HepG2 (cell line): ENCODE results near the gene COL5A1. TPM values are rescaled to one million over a fixed set of nuclear protein-coding genes. Genes with fewer than 3 reads are reported as not detected.

Source experiments
- ATAC-seq: fragments of 200-7000 bp; cut with Tn5 transposase; 3 replicates; pipeline ENCODE4 v1.9.1; 2020; ENCODE audit warnings: mild to moderate bottlenecking, moderate library complexity
- BruUV-seq: library from RNA; stranded (reverse); fragments of 400-500 nt; replicated peaks from 2 replicates; lab custom pipeline; 2021; lab: Mats Ljungman, UMichigan
- CTCF ChIA-PET: fragments of 300-600 bp; formaldehyde crosslinking; extraction: SDS; loops from one replicate; lab custom pipeline; 2021; ENCODE audit warnings: low total read pairs, inconsistent platforms, low intra/inter-chr PET ratio; lab: Yijun Ruan, JAX
- POLR2A ChIA-PET: fragments of 350-600 bp; sonication (Branson Sonifier 250); formaldehyde crosslinking; loops from one replicate; lab custom pipeline; 2020; ENCODE audit warnings: antibody characterized with exemption, inconsistent platforms; lab: Yijun Ruan, JAX
- DNase-seq: peaks from one replicate; pipeline ENCODE4 v3.0.0-alpha.2; 2015; ENCODE audit warnings: low spot score
- FAIRE-seq: peaks from 3 replicates; lab custom pipeline; 2011; peaks lifted over from hg19 to GRCh38; lab: Jason Lieb, UNC
- H2AFZ ChIP-seq: one replicate; pipeline ENCODE4 v1.6.1; 2011; ENCODE audit warnings: low read length, inconsistent platforms
- H3K27ac ChIP-seq: fragments of 300-600 bp; 3 replicates; pipeline ENCODE4 v1.8.0; 2011; ENCODE audit warnings: mixed run types, mild to moderate bottlenecking, mixed read lengths, low read length, inconsistent platforms; ENCODE audit not compliant: insufficient read depth; ENCODE audit errors: extremely low read length
- H3K27me3 ChIP-seq, 2 experiments: fragments of 200-600 bp in 1 of 2; 2 replicates in 1 of 2; 3 replicates in 1 of 2; pipeline versions ENCODE4 v1.6.0 to v1.8.0; 2011; ENCODE audit warnings: low read length in 2 of 2, mild to moderate bottlenecking in 2 of 2, moderate library complexity in 2 of 2, inconsistent platforms in 1 of 2; ENCODE audit not compliant: insufficient read depth in 2 of 2, control insufficient read depth in 1 of 2
- H3K36me3 ChIP-seq, 2 experiments: fragments of 200-600 bp in 1 of 2; replicated peaks in 1 of 2; 2 replicates in 1 of 2; 3 replicates in 1 of 2; pipeline versions ENCODE4 v1.5.1 to v1.8.0; 2011; ENCODE audit warnings: low read length in 2 of 2, inconsistent platforms in 1 of 2; ENCODE audit not compliant: insufficient read depth in 2 of 2, control insufficient read depth in 1 of 2
- H3K4me1 ChIP-seq: 2 replicates; pipeline ENCODE4 v1.5.1; 2012; ENCODE audit warnings: low read length, inconsistent platforms; ENCODE audit not compliant: insufficient read depth
- H3K4me2 ChIP-seq: 2 replicates; pipeline ENCODE4 v1.6.0; 2011; ENCODE audit warnings: low read depth, low read length, inconsistent platforms
- H3K4me3 ChIP-seq, 3 experiments: fragments of 200-600 bp in 1 of 3; sonication (generic), shearing (Covaris generic) in 1 of 3; replicated peaks in 1 of 3; 2 replicates each; pipeline ENCODE4 v1.5.1; 2011 to 2016; ENCODE audit warnings: low read length in 3 of 3, inconsistent platforms in 2 of 3, low read depth in 2 of 3, mild to moderate bottlenecking in 2 of 3, control low read depth in 1 of 3, mixed read lengths in 1 of 3; ENCODE audit not compliant: insufficient read depth in 1 of 3
- H3K79me2 ChIP-seq: one replicate; pipeline ENCODE4 v1.6.1; 2011; ENCODE audit warnings: low read length, inconsistent platforms; ENCODE audit not compliant: insufficient read depth
- H3K9ac ChIP-seq: 2 replicates; pipeline ENCODE4 v1.6.0; 2011; ENCODE audit warnings: mild to moderate bottlenecking, low read depth, low read length, inconsistent platforms; ENCODE audit not compliant: insufficient read depth
- H3K9me3 ChIP-seq: 2 replicates; pipeline ENCODE4 v1.5.1; 2012; ENCODE audit warnings: mild to moderate bottlenecking, low read length
- H4K20me1 ChIP-seq: 2 replicates; pipeline ENCODE4 v1.6.0; 2011; ENCODE audit warnings: inconsistent platforms, mild to moderate bottlenecking, low read length, moderate library complexity; ENCODE audit not compliant: insufficient read depth
- HINFP ChIP-seq: sonication (generic); formaldehyde crosslinking; IDR thresholded peaks from 2 replicates; pipeline ENCODE4 v1.4.0; 2020; ENCODE audit warnings: low read depth, mild to moderate bottlenecking, missing genetic modification reagents
- HNRNPK ChIP-seq: fragments of 200-400 bp; formaldehyde crosslinking; IDR thresholded peaks from 2 replicates; pipeline ENCODE4 v1.6.1; 2018; ENCODE audit warnings: low read length, low read depth, moderate library complexity, mild to moderate bottlenecking; ENCODE audit not compliant: poor library complexity, severe bottlenecking
- KLF12 ChIP-seq: sonication (generic); formaldehyde crosslinking; IDR thresholded peaks from 2 replicates; pipeline ENCODE4 v1.4.0; 2020; ENCODE audit warnings: missing genetic modification reagents, borderline replicate concordance
- MYPOP ChIP-seq: sonication (generic); formaldehyde crosslinking; IDR thresholded peaks from 2 replicates; pipeline ENCODE4 v1.8.1; 2023; ENCODE audit warnings: mild to moderate bottlenecking, moderate library complexity, missing genetic modification reagents
- SPEN ChIP-seq: sonication (generic); formaldehyde crosslinking; IDR thresholded peaks from 2 replicates; pipeline ENCODE4 v1.5.1; 2020; ENCODE audit warnings: low read depth, mild to moderate bottlenecking, missing genetic modification reagents
- THAP11 ChIP-seq: IDR thresholded peaks from 2 replicates; pipeline ENCODE4 v1.6.1; 2016; ENCODE audit warnings: missing biosample characterization, missing genetic modification reagents
- ZNF788 ChIP-seq: sonication (generic); formaldehyde crosslinking; IDR thresholded peaks from 2 replicates; pipeline ENCODE4 v1.5.0; 2020; ENCODE audit warnings: mild to moderate bottlenecking, missing genetic modification reagents, borderline replicate concordance
- WGBS: methylation state at CpG from one replicate; pipeline ENCODE4 v1.1.6; 2017; ENCODE audit warnings: low lambda C conversion rate; 5-methylcytosine and 5-hydroxymethylcytosine counted together
- in situ Hi-C: cut with HindIII; loops from 2 replicates; pipeline ENCODE4 v1.10.0; 2017; ENCODE audit warnings: low pct_unique_long_range_greater_than_20kb; ENCODE audit not compliant: extremely low pct_ligation_motif_present
- intact Hi-C: fragments of 100-400 bp; cut with micrococcal nuclease; formaldehyde crosslinking; loops from one replicate; pipeline ENCODE4 v1.10.0; 2022; ENCODE audit not compliant: unreplicated experiment
- polyA plus RNA-seq, 8 experiments: library from polyadenylated mRNA; depleted of rRNA in 3 of 8; stranded (reverse) in 7 of 8; unstranded in 1 of 8; fragments of >200 nt; fragmentation: Illumina TruSeq in 4 of 8; extraction: Trizol in 4 of 8; gene quantifications; 2 replicates each; pipeline versions ENCODE4 v1.2.1 to v1.2.3, GENCODE V29; 2011 to 2016; ENCODE audit warnings: low read depth in 4 of 8, missing spikeins in 1 of 8, mixed read lengths in 1 of 8; ENCODE audit not compliant: insufficient read depth in 1 of 8
- total RNA-seq, 5 experiments: library from RNA; depleted of rRNA; stranded (reverse); fragments of >200 nt; fragmentation: Illumina TruSeq; extraction: Trizol; gene quantifications; 2 replicates each; pipeline ENCODE4 v1.2.3, GENCODE V29; 2016; ENCODE audit warnings: low read depth in 1 of 5
- TF ChIP-seq, protein P1 (sequence below): sonication (generic); formaldehyde crosslinking; conservative IDR thresholded peaks from 2 replicates; pipeline ENCODE4 v1.4.0; 2020; ENCODE audit warnings: mild to moderate bottlenecking, missing genetic modification reagents, moderate library complexity

COL5A1 gene
- total and polyA plus RNA-seq, 2 of the 13 experiments (the other 11 are each of a cell fraction or from before 2014, with no cell fraction given): not detected

- TF ChIP-seq HINFP (CRISPR knock-in tag) (no peak), HNRNPK (no peak)
- TF ChIP-seq, all 625 proteins: peak for 0
Measured at GRCh38 chr9:134650431-134651190, 9.0 kb downstream of the COL5A1 start (continued).

GRCh38 chr9:134651226-134651905 is 9.8 kb downstream of the COL5A1 start:
- H3K9me3 ChIP-seq: no peaks in the 10 kb centered on the region
- peaks cover 10 to 27% of the 10 kb centered on the region in 2 experiments for H3K27me3 ChIP-seq
- DNase-seq (no peak), FAIRE-seq (no peak), ATAC-seq (no peak)
- TF ChIP-seq KLF12 (CRISPR knock-in tag) (no peak), ZNF788 (CRISPR knock-in tag) (no peak), SPEN (CRISPR knock-in tag) (no peak), MYPOP (CRISPR knock-in tag) (no peak), THAP11 (CRISPR knock-in tag) (no peak)
- TF ChIP-seq, protein P1, sequence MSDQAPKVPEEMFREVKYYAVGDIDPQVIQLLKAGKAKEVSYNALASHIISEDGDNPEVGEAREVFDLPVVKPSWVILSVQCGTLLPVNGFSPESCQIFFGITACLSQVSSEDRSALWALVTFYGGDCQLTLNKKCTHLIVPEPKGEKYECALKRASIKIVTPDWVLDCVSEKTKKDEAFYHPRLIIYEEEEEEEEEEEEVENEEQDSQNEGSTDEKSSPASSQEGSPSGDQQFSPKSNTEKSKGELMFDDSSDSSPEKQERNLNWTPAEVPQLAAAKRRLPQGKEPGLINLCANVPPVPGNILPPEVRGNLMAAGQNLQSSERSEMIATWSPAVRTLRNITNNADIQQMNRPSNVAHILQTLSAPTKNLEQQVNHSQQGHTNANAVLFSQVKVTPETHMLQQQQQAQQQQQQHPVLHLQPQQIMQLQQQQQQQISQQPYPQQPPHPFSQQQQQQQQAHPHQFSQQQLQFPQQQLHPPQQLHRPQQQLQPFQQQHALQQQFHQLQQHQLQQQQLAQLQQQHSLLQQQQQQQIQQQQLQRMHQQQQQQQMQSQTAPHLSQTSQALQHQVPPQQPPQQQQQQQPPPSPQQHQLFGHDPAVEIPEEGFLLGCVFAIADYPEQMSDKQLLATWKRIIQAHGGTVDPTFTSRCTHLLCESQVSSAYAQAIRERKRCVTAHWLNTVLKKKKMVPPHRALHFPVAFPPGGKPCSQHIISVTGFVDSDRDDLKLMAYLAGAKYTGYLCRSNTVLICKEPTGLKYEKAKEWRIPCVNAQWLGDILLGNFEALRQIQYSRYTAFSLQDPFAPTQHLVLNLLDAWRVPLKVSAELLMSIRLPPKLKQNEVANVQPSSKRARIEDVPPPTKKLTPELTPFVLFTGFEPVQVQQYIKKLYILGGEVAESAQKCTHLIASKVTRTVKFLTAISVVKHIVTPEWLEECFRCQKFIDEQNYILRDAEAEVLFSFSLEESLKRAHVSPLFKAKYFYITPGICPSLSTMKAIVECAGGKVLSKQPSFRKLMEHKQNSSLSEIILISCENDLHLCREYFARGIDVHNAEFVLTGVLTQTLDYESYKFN (CRISPR knock-in tag): no peak
- H3K4me3 ChIP-seq: no peak overlapping the region
- no TSS peak for BruUV-seq
- whole genome bisulfite sequencing: 13% methylated on average over 7 of the region's 10 CpGs
- no peak overlapping the region for H3K4me2 ChIP-seq
- no peaks in the 10 kb centered on the region for H3K79me2 ChIP-seq
- H3K4me1 ChIP-seq: no peaks in the 10 kb centered on the region
- no peak overlapping the region for H2AFZ ChIP-seq
- ChIA-PET POLR2A (no interaction called here), CTCF (no interaction called here)
- intact Hi-C loops (no loop called here), in situ Hi-C loops (no loop called here)
- H3K27ac ChIP-seq: no peak overlapping the region
- no peaks in the 10 kb centered on the region for H4K20me1 ChIP-seq
- H3K36me3 ChIP-seq: no peaks in the 10 kb centered on the region
- H3K9ac ChIP-seq: no peak overlapping the region
